Iris pigment epithelial cell (primary cell): ENCODE measurements around the gene NAV2.
"Not testable (repeated sequence)": the region's sequence is repeated elsewhere in the genome, so short reads cannot be mapped to it uniquely, and the experiment has no call there.

Experiments
- DNase-seq: peaks from one replicate; pipeline ENCODE4 v3.0.0-alpha.2; 2011; ENCODE audit warnings: low read depth

Gene NAV2

DNA sequence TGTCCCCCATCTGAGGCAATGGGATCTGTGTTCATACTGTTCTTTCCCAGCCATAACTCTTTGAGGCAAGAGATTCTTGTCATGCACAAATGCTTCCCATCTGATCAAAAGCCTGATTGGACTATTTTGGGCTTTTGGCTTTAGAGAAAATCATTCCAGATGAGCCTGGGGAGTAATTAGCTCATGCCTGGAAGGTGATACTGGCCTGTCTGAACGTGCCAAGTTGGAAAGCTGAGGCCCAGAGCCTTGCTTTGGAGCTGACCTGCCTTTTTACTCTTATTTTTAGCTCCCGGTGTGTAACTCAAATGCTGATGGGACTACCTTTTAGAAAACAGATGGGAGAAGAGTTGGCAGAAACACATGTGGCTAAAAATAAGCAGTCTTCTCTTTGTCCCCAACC is 342.7 kb downstream of the NAV2 start:
- no peak for DNase-seq

DNA sequence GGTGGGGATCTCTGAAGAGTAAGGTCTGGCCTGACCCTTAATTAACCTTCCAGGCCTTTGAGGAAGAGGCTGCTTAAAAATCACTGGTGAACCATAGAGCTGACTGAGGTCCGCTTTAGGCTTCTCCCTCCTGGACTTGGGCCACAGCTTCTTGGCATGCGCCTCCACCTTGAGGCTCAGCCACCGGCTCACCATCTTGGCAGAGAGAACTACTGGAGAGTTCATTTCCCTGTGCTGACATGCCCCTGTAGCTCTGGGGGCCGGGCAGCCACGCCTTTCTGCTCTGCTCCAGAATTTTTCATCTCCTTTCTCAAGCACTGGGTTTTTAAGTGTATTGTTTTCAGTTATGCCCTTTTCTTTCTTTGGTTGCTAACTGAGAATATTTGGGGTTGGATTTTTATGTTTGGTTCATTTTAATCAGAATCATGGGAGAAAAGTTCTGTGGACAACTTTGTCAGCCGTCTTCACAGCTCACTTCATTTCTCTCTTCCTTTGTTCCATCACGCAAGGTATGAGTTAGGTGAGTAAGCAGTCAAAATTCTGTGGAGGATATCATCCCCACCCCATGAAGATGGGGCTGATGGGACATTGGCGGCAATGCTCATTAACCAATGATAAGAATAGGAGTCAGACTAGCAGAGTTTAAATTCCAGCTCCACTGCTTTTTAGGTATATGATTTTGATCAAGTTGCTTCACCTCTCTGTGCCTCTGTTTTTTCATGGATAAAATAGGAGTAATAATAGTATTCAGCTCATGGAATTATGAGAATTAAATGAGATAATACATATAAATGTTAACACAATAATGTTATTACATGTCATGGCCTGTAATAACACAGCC is 343.7 kb downstream of the NAV2 start:
- DNase-seq = no peak

GRCh38 chr11:20056950-20057943 is 344.6 kb downstream of the NAV2 start:
- DNase-seq = no peak

GRCh38 chr11:20058749-20059458 is 346.3 kb downstream of the NAV2 start:
- no peak for DNase-seq

DNA sequence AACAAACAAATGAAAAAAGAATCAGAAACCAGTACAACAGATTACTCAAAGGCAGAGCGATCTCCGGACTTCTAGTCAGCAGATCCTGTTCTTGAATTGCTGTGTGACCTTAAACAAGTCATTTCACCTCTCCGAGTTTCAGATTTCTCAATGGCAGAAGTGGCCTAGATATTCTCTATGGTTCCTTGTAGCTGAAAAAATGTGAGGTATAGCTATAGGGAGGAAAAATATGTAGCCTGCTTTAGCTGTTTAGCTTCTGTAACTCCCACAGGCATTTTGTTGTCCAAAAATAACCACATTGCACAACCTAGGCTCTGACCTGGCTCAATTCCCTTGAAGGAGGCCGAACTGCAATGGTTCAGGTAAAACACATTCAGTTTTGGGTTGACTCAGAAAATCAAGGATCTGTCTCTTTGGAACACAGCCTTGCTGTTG is 347.0 kb downstream of the NAV2 start:
- peak; percentile 49 for DNase-seq

GRCh38 chr11:20060181-20060580 is 347.5 kb downstream of the NAV2 start:
- no peak for DNase-seq

GRCh38 chr11:20060647-20061205 is 348.1 kb downstream of the NAV2 start:
- no peak for DNase-seq

DNA sequence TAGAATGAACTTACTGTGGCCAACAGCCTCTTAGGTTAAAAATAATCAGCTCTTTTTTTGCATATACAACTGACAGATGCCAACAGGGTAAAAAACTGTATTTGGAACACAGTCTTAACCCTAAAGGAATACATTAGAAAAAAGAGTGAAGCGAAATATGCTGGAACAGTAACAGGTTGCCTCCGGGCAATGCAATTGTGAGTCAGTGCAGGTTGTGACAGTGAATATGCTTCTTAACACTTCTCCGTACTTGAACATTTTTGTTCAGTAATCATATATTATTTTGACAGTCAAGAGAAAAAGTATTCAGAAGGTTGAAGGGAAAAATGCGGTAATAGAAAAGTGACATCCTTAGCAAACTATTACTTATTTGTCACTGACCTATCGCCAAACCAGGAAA is 349.1 kb downstream of the NAV2 start:
- no peak for DNase-seq

DNA sequence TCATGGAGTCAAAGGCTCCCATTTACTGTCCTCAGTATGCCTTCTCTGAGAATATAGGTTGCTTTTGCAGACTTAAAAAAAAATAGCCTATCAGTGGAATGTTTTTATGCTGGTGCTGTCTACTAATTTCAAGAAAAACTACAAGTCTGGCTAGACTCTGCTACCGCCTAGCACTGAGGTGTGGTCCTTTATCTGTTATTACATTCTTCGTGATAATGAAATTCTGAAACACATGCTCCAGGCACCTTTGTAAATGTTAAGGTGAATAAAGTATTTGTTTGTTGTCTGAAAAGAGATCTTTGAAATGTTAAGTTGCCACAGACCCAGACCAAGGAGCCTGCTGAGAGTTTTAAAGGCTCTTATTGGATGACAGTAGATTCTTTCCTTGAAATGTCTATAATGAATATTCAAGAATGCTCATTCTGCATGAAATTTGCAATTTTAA is 352.3 kb downstream of the NAV2 start:
- DNase-seq = no peak

DNA sequence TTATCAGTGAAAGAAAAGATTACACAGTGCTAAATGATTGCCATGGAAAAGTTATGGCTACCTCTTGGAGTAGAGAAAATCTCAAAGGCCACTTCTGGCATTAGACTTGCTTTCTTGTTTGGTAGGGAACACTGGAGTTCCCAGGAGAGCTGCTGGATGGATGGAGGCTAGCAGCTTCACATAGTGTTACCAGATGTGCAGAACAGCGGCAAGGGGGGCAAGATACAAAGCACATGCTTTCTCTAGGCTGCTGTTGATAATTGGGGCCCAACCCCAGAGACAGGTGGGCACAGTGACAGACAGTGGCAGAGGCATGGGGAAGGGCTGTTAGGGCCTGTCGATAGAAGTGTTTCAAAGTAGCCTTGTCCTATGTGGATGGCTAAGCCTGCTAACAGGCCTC is 352.8 kb downstream of the NAV2 start:
- no peak for DNase-seq

- no peak for DNase-seq
Observed at GRCh38 chr11:20066013-20066782, 353.6 kb downstream of the NAV2 start.

- no peak for DNase-seq
Observed at GRCh38 chr11:20066783-20067156, 354.1 kb downstream of the NAV2 start.

GRCh38 chr11:20067665-20068064 is 355.0 kb downstream of the NAV2 start:
- no peak for DNase-seq

DNA sequence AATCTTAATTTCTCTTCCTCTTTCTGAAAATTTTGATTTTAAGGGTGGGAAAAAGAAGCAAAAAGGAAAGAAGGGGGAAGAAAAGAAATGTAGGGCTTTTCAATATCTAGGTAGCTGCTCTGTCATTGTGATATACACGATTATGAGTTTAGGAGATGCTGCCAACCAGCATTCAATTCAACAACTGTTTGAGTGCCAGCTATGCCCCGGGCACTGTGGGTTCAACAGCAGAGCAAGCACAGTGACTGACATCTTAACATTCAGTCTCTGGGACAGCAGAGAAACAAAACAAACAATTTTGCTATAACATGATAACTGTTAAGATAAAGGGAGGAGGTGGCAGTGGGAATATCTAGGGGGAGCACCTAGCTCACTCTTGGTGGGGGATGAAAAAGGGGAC is 356.1 kb downstream of the NAV2 start:
- DNase-seq = no peak

DNA sequence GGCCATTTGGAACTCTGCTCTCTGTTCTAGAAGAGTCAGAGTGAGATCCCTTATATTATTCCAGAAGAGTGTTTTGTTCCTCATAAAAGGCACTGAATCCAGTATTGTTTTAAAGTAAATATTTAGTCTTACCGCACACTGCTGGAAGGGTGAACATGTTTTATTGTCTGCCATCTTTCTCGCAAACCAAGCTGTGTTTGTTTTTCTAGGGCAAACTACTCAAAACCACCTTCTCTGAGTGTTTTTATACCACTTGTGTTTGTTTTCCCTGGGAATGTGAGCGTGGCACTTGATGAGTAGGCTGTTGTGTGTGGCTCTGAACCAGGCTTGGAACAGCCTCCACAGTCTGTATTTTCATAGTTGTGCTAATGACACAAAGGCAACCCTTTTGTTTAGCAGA is 357.8 kb downstream of the NAV2 start:
- no peak for DNase-seq

- DNase-seq = no peak
Observed at GRCh38 chr11:20075627-20076026, 363.0 kb downstream of the NAV2 start.

DNA sequence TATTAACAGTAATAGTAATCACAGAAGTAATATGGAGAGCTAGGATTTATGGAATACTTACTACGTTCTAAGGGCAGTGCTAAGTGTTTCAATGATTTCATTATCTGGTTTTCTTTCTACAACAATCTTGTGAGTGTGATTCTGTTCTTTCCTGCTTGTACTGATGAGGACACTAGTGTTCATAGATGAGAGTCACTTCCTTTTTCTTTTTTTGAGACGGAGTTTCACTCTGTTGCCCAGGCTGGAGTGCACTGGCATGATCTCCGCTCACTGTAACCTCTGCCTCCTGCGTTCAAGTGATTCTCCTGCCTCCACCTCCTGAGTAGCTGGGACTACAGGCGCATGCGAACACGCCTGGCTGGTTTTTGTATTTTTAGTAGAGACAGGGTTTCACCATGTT is 366.2 kb downstream of the NAV2 start:
- DNase-seq = no peak

DNA sequence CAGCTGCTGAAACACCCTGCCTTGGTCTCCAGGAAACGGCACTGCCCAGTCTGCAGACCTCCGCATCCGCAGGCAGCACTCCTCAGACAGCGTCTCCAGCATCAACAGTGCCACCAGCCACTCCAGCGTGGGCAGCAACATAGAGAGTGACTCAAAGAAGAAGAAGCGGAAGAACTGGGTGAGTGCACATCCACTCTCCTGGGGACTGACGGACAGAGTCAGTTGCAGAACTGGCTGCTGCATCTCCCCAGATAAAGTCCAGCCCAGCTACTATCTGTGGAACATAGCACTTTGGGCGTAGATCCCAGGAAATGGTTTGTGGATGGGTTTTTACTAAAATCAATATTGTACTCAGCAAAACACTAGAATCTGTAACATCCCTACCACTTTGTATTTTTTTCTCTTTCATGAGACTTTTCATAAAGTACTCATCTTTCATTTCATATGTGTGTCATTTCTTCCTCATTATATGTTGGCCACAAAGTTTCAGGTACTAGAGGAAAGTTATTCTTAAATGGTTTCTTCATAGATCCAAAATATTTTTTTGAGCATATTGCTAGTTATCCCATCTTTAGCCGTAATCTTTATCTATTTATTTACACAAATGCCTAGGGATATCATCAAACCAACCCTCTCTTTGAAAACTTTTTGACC is 367.5 kb downstream of the NAV2 start:
- no peak for DNase-seq

GRCh38 chr11:20081336-20081735 is 368.7 kb downstream of the NAV2 start:
- DNase-seq = no peak

DNA sequence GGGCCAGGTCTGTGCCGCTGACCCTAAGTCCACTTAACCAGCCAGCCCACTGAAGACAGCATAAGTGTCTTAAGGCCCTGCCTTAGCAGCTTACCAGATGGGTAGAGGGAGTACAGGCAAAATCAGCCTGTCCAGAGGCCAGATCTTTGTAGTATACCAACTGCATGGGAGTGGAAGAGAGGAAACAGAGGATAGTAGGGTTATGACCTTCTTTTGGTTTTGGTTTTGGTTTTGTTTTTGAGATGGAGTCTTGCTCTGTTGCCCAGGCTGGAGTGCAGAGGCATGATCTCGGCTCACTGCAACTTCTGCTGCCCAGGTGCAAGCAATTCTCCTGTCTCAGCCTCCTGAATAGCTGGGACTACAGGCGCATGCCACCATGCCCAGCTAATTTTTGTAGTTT is 371.2 kb downstream of the NAV2 start:
- not testable (repeated sequence) for DNase-seq
